ENCODE data around the gene TES.

- TF ChIP-seq CTCF (IDR thresholded peaks at IDR 0.05) (no peak), POLR2A (IDR thresholded peaks at IDR 0.05) (no peak)
Observed at GRCh38 chr7:116307253-116307652, 96.9 kb downstream of the TES start.

Measured in uterus (tissue), 2 donors.